ENCODE data around the gene REC8. TPM values are rescaled to one million over a fixed set of nuclear protein-coding genes. Genes with fewer than 3 reads are reported as not detected.

Gene REC8
- polyA plus RNA-seq, 3 donors = 47.5 to 51.6 (median 50.0) TPM

DNA sequence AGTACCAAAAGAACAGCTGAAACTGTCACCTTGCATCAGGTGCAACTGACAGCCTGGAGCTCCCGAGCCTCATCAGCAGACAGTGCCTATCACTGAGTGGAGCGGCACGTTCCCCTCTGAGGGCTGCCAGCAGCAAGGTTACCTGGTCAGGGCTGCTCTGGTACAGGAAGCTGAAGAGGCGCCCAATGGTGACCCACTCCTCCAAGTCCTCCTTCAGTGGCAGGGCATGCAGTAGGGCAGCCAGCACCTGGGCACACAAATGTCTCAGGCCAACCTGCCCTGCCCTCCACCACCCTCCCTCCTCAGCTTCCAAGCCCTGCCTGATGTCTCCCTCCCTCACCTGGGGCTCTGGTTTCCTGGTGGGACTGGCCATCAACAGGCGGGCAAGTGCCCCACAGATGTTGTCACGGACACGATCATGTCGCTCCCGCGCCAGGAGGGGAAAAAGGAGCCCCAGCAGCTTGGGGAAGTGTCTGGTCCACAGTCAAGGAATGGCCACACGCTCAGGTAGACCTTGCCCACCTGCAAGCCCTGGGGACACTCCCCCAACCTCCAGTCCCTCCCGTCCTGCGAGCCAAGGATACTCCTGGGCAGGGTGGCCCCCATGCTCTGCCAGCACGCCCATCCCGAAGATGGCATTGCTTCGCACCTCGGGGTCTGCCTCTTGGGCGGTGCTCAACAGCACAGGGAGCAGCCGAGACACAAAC is 9.6 kb downstream of the REC8 start:
- DNase-seq (ENCODE audit: low read depth in 3 of 3, low spot score in 2 of 3) = no peak

DNA sequence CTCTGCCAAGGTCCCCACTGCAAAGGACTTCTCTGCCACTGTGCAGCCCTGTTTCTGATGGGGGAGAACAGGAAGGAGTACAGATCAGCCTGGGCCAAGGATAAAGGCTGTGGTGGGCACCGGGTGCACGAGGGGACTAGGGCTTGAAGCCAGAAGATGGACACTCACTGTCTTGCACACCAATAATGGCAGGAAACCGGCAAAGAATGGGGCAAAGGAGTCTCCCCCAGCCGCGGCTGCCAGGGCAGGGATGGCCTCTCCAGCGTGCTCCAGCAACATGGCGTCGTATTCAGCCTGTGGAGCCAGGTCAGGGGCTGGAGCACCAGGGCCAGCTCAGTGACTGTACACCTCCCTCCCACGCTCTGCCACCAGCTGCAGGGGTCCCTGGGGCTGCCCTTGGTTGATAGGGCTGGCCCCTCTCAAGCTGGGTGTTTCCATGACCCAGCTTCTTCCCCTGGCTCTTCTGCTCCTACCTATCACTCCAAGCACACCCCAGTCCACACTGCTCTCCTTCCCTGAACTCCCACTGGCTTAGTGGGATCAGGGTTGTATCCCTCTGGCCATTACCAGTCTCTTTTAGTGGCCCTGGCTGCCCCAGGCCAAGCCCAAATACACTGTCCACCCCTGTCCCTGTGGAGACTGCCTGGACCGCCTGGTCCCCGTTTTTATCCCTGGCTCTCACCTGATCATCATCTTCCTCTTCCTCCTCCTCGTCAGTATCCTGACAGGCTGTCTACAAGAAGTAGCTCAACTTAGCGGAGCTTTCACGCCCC is 10.4 kb downstream of the REC8 start:
- no peak for DNase-seq (ENCODE audit: low read depth in 3 of 3, low spot score in 2 of 3)

DNA sequence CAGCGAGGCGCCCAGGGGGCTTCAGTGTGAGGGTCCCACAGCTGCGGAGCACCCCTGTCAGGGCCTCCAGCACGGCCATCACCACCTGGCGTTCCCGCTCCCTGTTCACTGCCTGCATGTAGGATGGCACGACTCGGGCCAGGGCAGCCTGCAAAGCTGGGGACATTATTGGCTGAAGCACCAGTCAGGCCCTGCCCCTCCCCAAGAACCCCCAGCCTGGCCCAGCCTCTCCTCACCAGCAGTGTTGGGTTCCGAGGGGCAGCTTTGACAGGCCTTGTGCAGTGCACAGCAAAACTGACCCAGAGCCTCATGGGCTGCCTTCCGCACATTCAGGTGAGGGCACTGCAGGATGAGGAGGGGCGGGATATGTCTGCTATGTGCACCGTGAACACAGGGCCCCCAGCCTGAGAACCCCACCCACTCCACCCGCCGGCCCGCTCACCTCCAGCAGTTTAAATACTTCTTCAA is 11.2 kb downstream of the REC8 start:
- DNase-seq (ENCODE audit: low read depth in 3 of 3, low spot score in 2 of 3) = no peak

DNA sequence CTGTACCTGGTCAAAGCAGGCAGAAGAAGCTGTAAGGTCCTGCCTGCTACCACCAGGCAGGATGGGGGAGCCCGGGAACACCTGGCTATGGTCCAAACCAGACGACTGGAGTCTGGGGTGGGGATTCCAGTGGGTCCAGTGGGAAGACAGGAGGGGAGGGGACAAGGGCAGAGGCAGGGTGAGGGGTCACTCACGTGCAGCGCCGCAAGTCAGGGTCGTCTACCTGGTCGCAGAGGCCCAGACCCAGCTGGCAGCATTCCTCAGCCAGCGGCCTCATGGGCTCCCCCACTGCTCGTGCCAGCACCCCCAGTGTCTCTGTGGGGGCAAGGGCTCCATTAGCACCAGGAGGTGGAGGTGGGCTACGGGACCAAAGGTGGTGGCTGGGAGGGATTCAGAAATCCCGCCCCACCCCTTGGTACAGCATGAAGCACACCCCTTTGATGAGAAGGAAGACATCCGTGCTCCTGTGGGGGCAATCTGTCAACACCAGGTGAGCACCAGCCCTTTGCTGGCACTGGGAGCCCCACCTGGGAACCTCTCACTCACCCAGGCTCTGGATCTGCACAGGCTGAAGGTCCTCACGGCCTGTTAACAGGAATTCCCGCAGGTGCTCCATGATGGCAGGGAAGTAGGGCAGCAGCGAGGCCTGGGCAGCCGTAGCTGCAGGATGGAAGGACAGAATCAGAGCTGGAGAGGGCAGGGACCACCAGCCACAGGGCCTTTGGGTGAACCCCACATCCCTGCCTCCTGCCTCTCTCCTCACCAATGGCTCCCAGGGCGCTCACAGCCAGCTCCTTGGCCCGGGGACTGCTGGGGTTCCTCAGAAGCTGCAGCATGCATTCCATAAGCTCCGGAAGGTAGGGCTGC is 12.5 kb downstream of the REC8 start:
- DNase-seq (ENCODE audit: low read depth in 3 of 3, low spot score in 2 of 3) = no peak

DNA sequence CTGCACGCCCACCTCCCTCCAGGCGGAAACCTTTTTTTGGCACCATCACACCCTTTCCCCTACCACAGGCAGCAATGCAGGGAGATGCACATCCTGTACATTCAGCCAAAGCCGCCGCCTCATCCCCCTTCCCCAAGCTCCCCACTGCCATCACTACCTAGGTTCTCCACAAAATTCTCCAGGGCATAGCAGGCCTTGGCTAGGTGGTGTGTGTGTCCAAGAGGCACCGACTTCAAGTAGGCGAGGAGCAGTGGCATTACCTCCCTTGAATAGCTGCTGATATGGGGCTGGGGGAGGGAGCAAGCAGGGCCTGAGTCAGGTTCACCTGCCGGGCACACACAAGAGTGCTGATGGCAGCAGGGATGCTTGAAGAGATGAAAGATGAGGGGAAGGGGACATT is 13.1 kb downstream of the REC8 start:
- no peak for DNase-seq (ENCODE audit: low read depth in 3 of 3, low spot score in 2 of 3)

DNA sequence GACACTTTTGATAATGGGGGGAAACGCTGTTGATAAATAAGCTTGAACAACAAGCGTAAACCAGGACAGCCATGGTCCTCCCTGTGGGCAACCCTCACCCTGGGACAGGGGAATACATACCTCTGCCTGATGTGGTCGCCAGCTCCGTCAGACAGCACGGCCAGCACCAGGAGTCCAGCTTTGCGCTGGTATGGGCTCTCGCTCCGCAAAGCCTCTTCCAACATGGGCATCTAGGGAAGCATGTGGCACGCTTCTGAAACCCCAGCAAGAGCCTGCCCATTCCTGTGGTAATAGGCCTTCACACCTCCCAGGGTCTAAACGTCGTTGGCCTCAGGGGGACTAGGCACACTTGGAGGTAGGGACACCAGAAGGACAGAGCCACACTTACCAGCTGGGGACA is 13.9 kb downstream of the REC8 start:
- DNase-seq (ENCODE audit: low read depth in 3 of 3, low spot score in 2 of 3) = no peak

DNA sequence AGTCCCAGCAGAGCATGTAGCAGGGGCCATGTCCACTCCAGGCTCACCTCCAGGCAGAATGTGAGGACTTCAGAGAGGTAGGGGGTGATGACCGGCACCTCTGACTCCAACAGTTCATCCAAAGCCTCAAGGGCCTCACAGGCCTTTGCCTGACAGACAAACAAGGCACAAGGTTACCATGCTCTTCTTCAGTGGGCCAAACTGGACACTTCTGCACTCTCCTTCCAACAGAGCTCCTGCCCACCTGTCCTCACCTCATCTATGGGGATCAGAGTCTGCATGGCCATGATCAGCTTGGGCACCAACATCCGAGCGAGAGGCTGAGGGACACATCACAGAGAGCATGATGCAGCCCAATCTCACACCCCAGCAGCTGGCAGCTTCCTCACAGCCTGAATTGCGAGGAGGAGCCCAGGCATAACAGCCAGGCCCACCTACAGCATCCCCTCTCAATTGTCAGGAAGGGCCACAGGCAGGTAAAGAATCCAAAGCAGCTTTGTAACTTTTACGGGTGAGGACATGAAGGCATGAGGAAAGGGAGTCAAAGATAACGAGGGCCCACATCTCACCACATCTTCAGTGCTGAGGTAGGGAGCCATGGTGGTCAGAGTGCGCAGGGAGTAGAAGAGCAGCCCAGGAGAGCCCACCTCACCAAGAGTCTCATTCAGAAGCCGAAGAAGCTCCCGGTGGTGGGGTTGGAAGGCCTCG is 15.1 kb downstream of the REC8 start:
- DNase-seq (ENCODE audit: low read depth in 3 of 3, low spot score in 2 of 3) = no peak

DNA sequence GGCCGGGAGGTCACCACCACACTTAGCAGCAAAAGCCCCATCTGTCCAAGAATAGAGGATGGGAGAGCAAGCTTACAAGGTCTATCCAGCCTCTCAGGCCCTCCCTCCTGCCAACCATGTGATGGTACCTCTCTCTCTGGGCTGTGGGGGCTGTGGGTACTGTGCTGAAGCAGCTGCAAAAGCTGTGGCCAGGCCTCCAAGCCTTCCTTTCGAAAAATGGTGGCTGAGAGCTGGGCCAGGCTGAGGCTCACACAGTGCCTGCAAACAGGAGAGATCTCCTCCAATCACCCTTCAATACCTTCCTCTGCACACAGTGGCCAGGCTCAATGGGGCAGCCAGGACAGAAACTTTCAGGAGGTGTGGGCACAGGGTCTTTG is 15.6 kb downstream of the REC8 start:
- DNase-seq (ENCODE audit: low read depth in 3 of 3, low spot score in 2 of 3) = no peak

DNA sequence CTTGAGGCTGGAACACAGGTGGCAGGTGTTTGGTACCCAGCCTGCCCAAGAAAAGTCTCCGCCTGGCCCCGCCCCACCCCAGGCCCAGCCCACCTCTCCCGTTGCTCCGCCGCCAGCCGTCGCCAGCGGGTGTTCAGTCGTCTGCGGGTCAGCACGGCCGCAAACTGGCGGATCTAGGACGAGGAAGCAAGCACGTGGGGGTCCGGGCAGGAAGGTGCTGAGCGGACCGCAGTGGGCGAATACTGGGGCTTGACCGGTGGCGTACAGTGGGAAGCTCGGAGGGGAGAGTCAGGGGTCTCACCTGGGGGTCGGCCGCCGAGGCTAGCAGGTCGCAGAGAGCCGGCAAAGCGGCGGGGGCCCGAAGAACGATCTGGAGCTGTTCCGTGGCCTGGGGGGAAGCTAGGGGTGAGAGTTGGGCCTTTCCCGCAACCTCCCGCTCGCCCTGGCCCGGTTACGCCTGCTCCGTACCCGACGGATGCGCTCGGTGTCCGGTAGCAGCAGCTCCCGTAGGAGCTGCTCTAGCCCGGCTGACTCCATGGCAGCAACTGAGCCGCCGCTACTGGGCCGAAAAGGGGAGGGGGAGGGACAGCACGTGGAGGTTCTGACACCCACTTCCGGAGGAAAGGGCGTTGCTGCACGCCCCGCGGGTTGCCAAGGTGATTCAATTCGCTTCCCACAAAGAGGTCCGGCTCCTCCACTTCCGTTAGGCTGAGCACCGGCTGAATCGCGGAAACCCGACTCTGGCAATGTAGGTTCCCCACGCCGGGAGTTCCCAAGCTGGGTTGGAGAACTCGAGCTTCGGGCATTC is 16.6 kb downstream of the REC8 start, which contains the start of gene IPO4:
Gene IPO4 (minus strand): TSS at position 566 of the 808 bp plus-strand sequence. CDS start 29 bp downstream, at position 537.
- peak; percentile 83 to 94 (median 92) for DNase-seq (ENCODE audit: low read depth in 3 of 3, low spot score in 2 of 3)

DNA sequence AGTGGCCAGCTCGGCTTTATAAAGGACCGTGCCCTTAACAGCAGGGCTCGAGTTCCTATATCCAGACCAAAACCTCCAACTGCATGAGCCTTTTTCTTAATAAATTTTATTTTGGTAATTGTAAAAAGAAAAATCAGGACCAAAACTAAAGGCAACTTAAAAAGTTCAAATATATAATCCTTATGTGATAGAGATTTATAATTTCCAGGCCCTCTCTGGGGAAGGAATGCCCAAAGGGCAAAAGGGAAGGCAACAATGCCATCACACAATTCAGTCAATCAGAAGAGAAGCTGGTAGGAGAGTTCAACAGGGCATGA is 17.1 kb downstream of the REC8 start:
- no peak for DNase-seq (ENCODE audit: low read depth in 3 of 3, low spot score in 2 of 3)

DNA sequence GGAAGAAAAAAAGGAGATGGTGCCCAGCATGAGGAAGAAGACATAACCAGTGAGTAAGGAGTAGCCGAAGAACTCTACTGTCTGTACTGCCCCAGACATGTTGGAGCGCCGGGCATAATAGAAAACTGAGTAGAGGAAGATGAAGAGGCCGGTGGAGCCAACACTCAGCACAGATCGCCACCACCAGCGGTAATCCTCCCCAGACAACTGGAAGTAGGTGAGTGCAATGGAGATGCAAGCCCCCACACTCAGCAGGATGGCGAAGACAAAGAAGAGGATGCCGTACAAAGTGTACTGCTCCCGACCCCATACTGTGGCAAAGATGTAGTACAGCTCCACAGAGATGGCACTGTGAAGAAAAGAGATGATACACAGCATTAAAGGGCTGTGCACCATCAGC is 17.6 kb downstream of the REC8 start:
- DNase-seq (ENCODE audit: low read depth in 3 of 3, low spot score in 2 of 3) = no peak

DNA sequence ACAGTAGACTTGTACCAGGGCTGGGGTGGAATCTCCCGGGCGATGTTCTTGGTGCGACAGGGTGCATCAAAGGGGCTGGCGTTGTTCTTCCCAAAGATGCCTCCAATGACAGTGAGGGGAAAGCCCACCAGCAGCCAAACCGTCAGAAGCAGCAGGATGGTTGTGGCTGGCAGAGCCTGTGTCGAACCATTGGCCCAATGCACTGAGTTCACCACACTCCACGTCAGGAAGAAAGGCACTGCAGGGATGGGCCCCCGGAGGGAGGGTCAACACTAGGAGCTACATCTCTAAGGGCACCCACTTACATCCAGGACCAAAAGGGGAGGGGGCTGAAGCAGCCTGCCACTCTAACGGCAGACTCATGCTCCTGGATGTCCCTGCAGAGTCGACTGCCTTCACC is 18.5 kb downstream of the REC8 start:
- DNase-seq (ENCODE audit: low read depth in 3 of 3, low spot score in 2 of 3) = no peak

DNA sequence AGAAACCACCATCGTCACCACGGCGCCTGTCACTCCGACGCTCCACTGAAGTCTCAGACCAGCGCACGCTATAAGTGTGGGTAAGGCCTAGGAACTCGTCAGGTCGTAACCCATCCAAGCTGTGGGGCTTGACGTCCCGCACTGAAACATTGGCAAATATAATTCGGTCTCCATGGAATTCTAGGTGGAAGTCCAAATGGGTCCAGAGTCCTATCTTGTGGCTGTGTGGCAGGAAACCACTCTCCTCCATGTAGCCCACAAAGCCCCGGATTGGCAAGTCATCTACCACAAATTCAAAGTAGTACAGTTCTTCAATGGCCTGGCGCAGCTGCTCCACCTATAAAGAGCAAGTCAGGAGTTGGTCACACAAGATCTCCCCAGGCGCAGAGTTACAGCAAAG is 21.1 kb downstream of the REC8 start:
- no peak for DNase-seq (ENCODE audit: low read depth in 3 of 3, low spot score in 2 of 3)

DNA sequence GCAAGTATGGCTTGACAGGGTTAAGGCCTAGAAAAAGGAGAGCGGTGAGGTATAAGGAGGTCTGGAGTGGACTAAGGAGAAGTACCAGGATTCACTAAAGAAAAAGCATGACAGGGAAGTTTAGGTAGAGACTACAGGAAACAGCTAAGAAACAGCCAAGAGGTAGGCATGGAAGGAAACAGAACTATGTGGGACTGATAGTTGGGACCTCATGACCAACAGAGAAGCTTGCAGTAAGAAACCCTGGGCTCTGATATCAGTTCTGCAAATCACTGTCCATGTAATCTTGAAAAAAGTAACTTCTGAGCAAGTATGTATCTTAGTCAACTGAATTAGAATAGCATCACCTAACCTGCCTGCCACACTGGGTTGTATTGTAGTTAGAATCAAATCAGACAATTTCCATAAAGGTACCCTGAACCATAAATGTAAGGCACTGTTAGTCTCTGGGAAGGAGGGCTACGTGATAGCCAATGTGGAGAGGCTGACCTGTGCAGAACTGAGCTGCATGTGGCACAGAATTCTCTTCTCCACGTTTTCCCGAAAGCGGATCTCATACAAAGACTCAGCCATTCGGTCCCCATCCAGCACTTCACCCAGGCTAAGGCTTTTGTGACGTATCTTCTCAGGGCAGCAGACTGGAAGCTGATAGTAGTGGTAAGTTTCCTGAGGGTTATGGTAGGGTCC is 22.4 kb downstream of the REC8 start:
- DNase-seq (ENCODE audit: low read depth in 3 of 3, low spot score in 2 of 3) = no peak

DNA sequence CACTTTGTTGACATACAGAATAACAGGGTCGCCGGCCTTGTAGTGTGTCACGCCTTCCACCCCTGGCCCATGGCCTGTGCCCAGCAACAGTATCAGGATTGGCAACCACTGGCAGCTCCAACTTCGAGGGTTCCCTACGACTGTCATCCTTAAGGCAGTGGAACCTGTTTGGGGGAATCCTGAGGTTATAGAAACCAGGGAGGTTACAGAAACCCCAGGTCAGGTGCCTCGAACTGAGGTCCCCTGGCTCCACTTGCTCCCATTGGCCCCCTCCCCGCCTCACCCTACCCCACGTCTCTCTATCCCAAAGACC is 22.9 kb downstream of the REC8 start:
- no peak for DNase-seq (ENCODE audit: low read depth in 3 of 3, low spot score in 2 of 3)

DNA sequence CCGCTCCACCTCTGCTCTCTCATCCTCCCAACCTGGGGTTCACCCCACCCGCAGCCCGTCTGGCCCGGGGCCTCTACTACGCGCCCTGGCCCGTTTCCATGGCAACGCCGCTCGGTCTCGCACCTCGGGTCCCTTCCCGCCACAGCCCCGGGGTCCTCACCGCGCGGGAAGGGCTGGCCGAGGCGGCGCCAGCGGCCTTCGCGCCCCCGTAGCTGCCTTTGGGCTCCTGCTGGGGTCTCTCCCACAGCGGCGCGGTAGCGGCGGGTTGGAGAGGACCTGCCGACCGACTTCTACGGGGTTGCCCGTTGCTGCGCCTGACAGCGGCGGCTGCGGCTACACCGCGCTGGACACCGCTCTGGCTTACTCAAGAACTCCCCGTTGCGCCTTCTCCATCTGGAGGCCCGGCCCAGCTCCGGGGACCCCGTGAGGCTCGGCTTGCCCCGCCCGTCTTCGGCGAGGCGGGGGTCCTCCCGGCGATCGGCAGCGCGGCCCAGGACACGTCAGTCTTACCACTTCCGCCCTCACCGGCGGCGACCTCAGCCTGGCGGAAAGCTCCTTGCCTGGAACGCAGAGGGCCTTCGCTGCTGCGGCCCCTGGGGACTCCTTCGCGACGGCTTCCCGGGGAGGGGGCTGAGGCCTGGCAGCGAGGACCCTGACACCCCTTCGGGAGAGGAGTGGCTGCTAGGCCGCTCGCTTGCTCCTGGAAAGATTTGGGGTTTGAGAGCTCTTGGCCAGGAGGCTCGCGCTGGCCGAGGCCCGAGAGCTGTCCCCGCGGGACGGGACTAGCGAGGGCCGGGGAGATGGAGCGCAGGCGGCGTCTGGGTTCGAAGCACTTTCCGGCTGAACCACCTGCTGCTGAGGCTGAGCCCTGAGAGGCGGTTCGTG is 23.5 kb downstream of the REC8 start, which contains the start of gene TM9SF1:
Gene TM9SF1 (minus strand): TSS at position 256 of the 885 bp plus-strand sequence. CDS start 422 bp downstream, outside the sequence.
- DNase-seq (ENCODE audit: low read depth in 3 of 3, low spot score in 2 of 3) = peak in 1 of 3 donors; percentile 78

DNA sequence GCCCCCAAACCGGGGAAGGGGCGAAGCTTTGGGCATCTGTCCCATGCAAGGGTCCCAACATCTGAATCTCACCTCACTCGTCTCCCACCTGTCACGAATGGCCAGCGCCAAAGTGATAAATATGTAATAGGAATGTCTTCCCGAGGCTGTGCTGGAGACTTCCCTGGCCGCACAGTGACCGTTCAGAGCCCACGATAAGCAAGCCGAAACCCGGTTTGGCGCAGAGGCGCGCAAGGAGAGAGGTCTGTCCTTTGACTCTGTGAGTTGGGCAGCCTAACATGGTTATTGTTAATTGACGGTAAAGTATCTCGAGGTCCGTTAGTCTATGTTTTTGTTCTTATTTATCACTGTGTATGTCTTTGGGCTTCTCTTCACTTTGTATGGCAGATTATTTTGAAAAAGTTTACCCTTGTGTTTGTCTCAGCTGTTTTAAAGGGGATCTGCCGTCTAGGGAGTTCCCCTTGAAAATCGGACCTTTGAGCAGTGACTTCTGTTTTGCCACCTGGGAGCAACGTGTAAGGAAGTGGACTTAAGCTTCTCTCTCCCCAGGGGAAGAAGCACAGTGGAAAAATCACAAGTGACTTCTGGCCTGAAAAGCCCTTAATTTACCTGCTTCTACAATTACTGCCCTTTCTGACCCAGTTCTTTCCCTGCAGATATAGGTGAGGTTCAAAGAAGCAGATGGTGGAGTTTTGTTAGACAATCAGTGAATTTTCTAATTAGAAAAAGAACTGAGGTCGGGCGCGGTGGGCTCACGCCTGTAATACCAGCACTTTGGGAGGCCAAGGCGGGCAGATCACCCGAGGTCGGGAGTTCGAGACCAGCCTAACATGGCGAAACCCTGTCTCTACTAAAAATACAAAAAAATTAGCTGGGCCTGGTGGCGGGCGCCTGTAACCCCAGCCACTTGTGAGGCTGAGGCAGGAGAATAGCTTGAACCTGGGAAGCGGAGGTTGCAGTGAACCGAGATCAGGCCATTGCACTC is 24.5 kb downstream of the REC8 start:
- DNase-seq (ENCODE audit: low read depth in 3 of 3, low spot score in 2 of 3) = no peak

All from right renal cortex interstitium (tissue), 3 donors.